Neuronal stem cell (in vitro differentiated cells): ENCODE data around the gene WDR33. TPM values are rescaled to one million over a fixed set of nuclear protein-coding genes. Genes with fewer than 3 reads are reported as not detected.

Source experiments
- DNase-seq: peaks from one replicate; pipeline ENCODE4 v3.0.0-alpha.2; 2013; ENCODE audit warnings: low spot score
- H2AFZ ChIP-seq: one replicate; pipeline ENCODE4 v1.6.1; 2013; ENCODE audit warnings: mild to moderate bottlenecking, low read length, inconsistent platforms
- H2AK5ac ChIP-seq: 2 replicates; pipeline ENCODE4 v1.6.1; 2013; ENCODE audit warnings: low read depth, mild to moderate bottlenecking, inconsistent platforms, low read length, moderate library complexity, mixed read lengths
- H2BK120ac ChIP-seq: 2 replicates; pipeline ENCODE4 v1.6.1; 2013; ENCODE audit warnings: low read depth, mild to moderate bottlenecking, inconsistent platforms, low read length, moderate library complexity, mixed read lengths
- H2BK12ac ChIP-seq: one replicate; pipeline ENCODE4 v1.6.1; 2013; ENCODE audit warnings: low read length, inconsistent platforms
- H2BK15ac ChIP-seq: 2 replicates; pipeline ENCODE4 v1.6.1; 2013; ENCODE audit warnings: mild to moderate bottlenecking, low read length, inconsistent platforms, mixed read lengths
- H2BK5ac ChIP-seq: one replicate; pipeline ENCODE4 v1.6.1; 2013; ENCODE audit warnings: inconsistent platforms, mild to moderate bottlenecking, low read length, moderate library complexity
- H3K14ac ChIP-seq: one replicate; pipeline ENCODE4 v1.6.1; 2013; ENCODE audit warnings: low read length, inconsistent platforms
- H3K18ac ChIP-seq: 2 replicates; pipeline ENCODE4 v1.6.1; 2013; ENCODE audit warnings: low read length, inconsistent platforms
- H3K23ac ChIP-seq: 2 replicates; pipeline ENCODE4 v1.6.1; 2013; ENCODE audit warnings: low read depth, mild to moderate bottlenecking, mixed read lengths, low read length, inconsistent platforms; ENCODE audit not compliant: poor library complexity
- H3K27ac ChIP-seq: replicated peaks from 3 replicates; pipeline ENCODE4 v1.5.1; 2013; ENCODE audit warnings: low read length, inconsistent platforms
- H3K27me3 ChIP-seq, 3 experiments: 2 replicates each; pipeline ENCODE4 v1.6.1; 2013; ENCODE audit warnings: low read length in 3 of 3, mild to moderate bottlenecking in 2 of 3, inconsistent platforms in 1 of 3, low read depth in 1 of 3, mixed read lengths in 1 of 3, moderate library complexity in 1 of 3; ENCODE audit not compliant: control insufficient read depth in 3 of 3, insufficient read depth in 3 of 3
- H3K36me3 ChIP-seq, 2 donors: replicated peaks in 1 of 2; 2 replicates each; pipeline ENCODE4 v1.6.1; 2013; ENCODE audit warnings: low read length in 2 of 2; ENCODE audit not compliant: control insufficient read depth in 2 of 2, insufficient read depth in 2 of 2
- H3K4ac ChIP-seq: 2 replicates; pipeline ENCODE4 v1.6.1; 2013; ENCODE audit warnings: inconsistent platforms, mild to moderate bottlenecking, low read length, moderate library complexity
- H3K4me1 ChIP-seq, 2 donors: 1 replicate in 1 of 2; 2 replicates in 1 of 2; pipeline ENCODE4 v1.6.1; 2013; ENCODE audit warnings: low read length in 2 of 2, low read depth in 1 of 2; ENCODE audit not compliant: control insufficient read depth in 2 of 2, insufficient read depth in 1 of 2
- H3K4me2 ChIP-seq: one replicate; pipeline ENCODE4 v1.6.1; 2013; ENCODE audit warnings: mild to moderate bottlenecking, low read length, inconsistent platforms; ENCODE audit not compliant: insufficient read depth, poor library complexity, severe bottlenecking
- H3K4me3 ChIP-seq, 2 donors: 2 replicates each; pipeline ENCODE4 v1.5.1; 2013; ENCODE audit warnings: low read length in 2 of 2, mild to moderate bottlenecking in 2 of 2, inconsistent platforms in 1 of 2, moderate library complexity in 1 of 2
- H3K79me1 ChIP-seq: one replicate; pipeline ENCODE4 v1.6.1; 2013; ENCODE audit warnings: low read depth, mild to moderate bottlenecking, inconsistent platforms, low read length, moderate library complexity
- H3K9ac ChIP-seq: one replicate; pipeline ENCODE4 v1.6.1; 2013; ENCODE audit warnings: mild to moderate bottlenecking, low read depth, low read length, inconsistent platforms; ENCODE audit not compliant: poor library complexity
- H3K9me3 ChIP-seq, 2 donors: replicated peaks in 1 of 2; 2 replicates each; pipeline versions ENCODE3 to v1.6.1; 2013; ENCODE audit warnings: low read length in 2 of 2, mild to moderate bottlenecking in 2 of 2, inconsistent platforms in 1 of 2, low read depth in 1 of 2, mixed read lengths in 1 of 2, moderate library complexity in 1 of 2; ENCODE audit not compliant: control insufficient read depth in 2 of 2, insufficient read depth in 1 of 2
- H4K8ac ChIP-seq: one replicate; pipeline ENCODE4 v1.6.1; 2013; ENCODE audit warnings: low read depth, mild to moderate bottlenecking, inconsistent platforms, low read length, moderate library complexity
- H4K91ac ChIP-seq: one replicate; pipeline ENCODE4 v1.6.1; 2013; ENCODE audit warnings: low read length, low read depth, mild to moderate bottlenecking, inconsistent platforms; ENCODE audit not compliant: poor library complexity
- WGBS, 2 donors: extraction: QIAGEN DNeasy Blood & Tissue Kit; methylation state at CpG; one replicate each; pipeline ENCODE4 v1.1.7; 2013; ENCODE audit warnings: missing lambda C conversion rate in 2 of 2, mixed read lengths in 1 of 2; ENCODE audit not compliant: insufficient read length in 2 of 2, insufficient replicate concordance in 1 of 2; ENCODE audit errors: extremely low coverage in 2 of 2; 5-methylcytosine and 5-hydroxymethylcytosine counted together
- small RNA-seq: library from polyadenylated mRNA; stranded (forward); fragments of <200 nt; extraction: miRNeasy Mini kit (QIAGEN cat#:217004); gene quantifications from one replicate; pipeline ENCODE3, GENCODE V24; 2013; ENCODE audit not compliant: insufficient read depth

The WDR33 gene

DNA sequence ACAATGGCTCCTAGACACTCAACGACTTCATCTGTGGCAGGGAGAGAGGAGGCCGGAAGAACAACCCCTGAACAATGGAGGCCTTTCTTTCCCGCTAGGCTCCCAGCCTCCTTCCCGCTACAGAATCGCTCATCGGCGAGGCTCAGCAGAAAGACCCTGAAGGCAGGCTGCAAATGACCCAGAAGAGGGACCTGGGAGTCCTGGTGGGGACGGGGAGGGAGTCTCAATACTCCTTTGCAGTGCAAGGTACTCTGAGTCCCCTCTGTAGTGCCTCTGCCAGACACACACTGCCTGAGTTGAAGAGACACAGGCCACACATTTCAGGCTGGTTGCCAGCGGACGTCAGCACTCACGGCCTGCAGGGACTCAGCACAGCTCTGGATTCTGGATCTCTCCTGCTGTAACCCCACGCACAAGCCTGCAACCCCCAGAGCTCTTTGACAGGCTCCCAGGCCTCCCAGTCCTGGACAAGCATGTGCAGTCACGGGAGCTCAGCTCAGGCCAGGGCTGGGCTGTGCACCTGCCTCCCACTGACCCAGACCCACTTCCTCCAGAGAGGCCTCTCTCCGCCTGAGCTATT is 158.9 kb downstream of the WDR33 start:
- Histone ChIP-seq H4K8ac (no peak overlapping the region), H3K4me2 (no peak overlapping the region), H2BK5ac (no peak overlapping the region), H2BK12ac (no peak overlapping the region), H3K23ac (no peak overlapping the region), H4K91ac (no peak overlapping the region), H3K4me1 (peaks cover 3 to 13% of the 10 kb centered on the region in 2 donors), H3K27ac (no peak overlapping the region), H3K4me3 (no peak overlapping the region), H3K14ac (peak overlapping the region; percentile 31), H3K18ac (peak overlapping the region; percentile 89), H2AK5ac (no peak overlapping the region), H3K36me3 (no peaks in the 10 kb centered on the region), H3K4ac (no peak overlapping the region), H2BK15ac (peak overlapping the region; percentile 69), H3K9me3 (peaks cover 0 to 2% of the 10 kb centered on the region in 2 donors), H2BK120ac (no peak overlapping the region), H3K9ac (no peak overlapping the region), H3K27me3 (peaks cover 0 to 12% (median 2%) of the 10 kb centered on the region in 3 experiments), H2AFZ (peak overlapping the region; percentile 81), H3K79me1 (no peaks in the 10 kb centered on the region)
- no CpG with 5 or more reads among the region's 14 CpGs for WGBS, 2 donors
- DNase-seq: no peak

DNA sequence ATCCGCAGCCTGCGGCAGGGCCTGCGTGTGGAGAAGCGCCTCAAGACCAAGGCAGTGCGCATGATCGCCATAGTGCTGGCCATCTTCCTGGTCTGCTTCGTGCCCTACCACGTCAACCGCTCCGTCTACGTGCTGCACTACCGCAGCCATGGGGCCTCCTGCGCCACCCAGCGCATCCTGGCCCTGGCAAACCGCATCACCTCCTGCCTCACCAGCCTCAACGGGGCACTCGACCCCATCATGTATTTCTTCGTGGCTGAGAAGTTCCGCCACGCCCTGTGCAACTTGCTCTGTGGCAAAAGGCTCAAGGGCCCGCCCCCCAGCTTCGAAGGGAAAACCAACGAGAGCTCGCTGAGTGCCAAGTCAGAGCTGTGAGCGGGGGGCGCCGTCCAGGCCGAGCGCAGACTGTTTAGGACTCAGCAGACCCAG is 159.6 kb downstream of the WDR33 start:
- peak overlapping the region; percentile 89 for H3K18ac ChIP-seq
- peaks cover 0 to 8% (median 2%) of the 10 kb centered on the region in 3 experiments for H3K27me3 ChIP-seq
- WGBS, 2 donors: no CpG with 5 or more reads among the region's 29 CpGs
- H3K36me3 ChIP-seq: no peaks in the 10 kb centered on the region
- peak overlapping the region; percentile 84 for H3K14ac ChIP-seq
- H2BK12ac ChIP-seq: peak overlapping the region; percentile 82
- H2AK5ac ChIP-seq: peak overlapping the region; percentile 93
- no peaks in the 10 kb centered on the region for H3K79me1 ChIP-seq
- H2BK120ac ChIP-seq: peak overlapping the region; percentile 42
- peak overlapping the region; percentile 13 for H3K4ac ChIP-seq
- H3K9ac ChIP-seq: no peak overlapping the region
- no peak overlapping the region for H3K4me2 ChIP-seq
- H3K27ac ChIP-seq: no peak overlapping the region
- H2BK5ac ChIP-seq: peak overlapping the region; percentile 89
- peaks cover 4 to 13% of the 10 kb centered on the region in 2 donors for H3K4me1 ChIP-seq
- H3K9me3 ChIP-seq: peaks cover 0 to 2% of the 10 kb centered on the region in 2 donors
- DNase-seq: no peak
- H3K23ac ChIP-seq: peak overlapping the region; percentile 94
- H2BK15ac ChIP-seq: peak overlapping the region; percentile 69
- H2AFZ ChIP-seq: peak overlapping the region; percentile 81
- H4K8ac ChIP-seq: no peak overlapping the region
- peak overlapping the region; percentile 87 for H4K91ac ChIP-seq
- H3K4me3 ChIP-seq: no peak overlapping the region

Small RNA genes lying within 50 kb of the gene (small RNA-seq; reads per million reads assigned to genes)
- gene RF00017 (not detected), gene RF00019 (not detected), gene RNU6-395P (not detected), gene RNY4P7 (not detected)
